GM21526 (cell line): ENCODE measurements around the gene C9orf43.

Source experiments
- ATAC-seq: cut with Tn5 transposase; IDR thresholded peaks from one replicate; pipeline ENCODE4 v1.9.1; 2021; ENCODE audit warnings: moderate library complexity; ENCODE audit not compliant: unreplicated experiment, low FRiP score

C9orf43 gene

DNA sequence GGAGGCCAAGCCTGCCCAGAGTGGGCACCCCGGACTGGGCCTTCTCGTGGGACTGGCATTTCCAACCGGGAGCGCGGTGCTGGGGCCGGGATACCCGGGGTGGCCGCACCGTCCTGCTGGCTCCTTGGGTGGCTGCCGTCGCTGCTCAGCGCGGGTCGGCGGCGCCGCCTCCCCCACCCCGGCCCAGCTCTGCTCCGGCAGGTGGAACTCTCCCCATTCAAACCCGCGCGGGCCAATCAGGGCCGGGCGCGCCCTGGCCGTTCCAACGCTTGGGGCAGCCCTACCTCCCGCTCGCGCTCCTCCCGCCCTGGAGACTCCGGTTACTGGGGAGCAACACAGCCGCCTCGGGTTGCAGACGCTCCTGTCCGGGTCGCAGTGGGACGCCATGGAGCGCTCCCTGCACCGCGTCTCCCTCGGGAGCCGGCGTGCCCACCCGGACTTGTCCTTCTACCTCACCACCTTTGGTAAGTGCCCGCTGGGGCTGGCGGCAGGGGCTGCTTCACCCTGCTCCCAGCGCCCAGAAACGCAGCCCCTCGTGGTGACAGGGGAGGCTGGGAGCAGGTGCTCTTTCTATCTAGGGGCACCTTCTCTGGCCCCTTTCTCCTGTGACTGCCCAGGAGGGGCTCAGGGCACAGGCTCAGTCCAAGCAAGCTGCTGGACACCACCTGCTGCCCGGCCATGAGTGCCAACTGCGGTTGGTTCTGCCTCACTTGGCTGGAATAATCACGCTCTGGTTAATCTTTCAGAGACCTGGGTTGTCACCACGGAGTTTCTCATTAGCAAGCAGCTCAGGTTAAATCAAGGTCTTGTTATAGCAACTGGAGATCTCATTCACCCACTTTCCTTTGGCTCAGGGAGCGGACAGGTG, 53.1 kb downstream of the C9orf43 start, which contains the start of gene RGS3:
Gene RGS3 (plus strand): TSS at position 310 of the 868 bp plus-strand sequence. CDS start 76 bp downstream, at position 386.
- no peak for ATAC-seq

DNA sequence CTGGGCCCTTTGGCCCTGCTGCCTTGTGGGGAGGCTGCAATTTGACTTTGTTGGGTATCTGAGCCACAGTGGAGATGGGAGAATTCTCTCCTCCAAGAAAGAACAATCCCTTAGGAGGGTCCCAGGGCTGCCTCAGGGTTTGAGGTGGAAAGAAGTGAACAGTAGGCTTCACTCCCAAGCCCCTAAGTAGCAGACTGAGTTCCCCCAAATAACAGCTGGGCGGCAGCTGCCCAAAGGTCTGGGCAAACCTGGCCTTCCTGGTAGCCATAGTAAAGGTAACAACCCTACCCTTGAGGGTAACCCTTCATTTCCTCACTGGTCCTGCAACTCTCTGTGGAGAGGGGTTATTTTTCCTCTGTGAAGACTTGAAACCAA, 53.7 kb downstream of the C9orf43 start:
- no peak for ATAC-seq

DNA sequence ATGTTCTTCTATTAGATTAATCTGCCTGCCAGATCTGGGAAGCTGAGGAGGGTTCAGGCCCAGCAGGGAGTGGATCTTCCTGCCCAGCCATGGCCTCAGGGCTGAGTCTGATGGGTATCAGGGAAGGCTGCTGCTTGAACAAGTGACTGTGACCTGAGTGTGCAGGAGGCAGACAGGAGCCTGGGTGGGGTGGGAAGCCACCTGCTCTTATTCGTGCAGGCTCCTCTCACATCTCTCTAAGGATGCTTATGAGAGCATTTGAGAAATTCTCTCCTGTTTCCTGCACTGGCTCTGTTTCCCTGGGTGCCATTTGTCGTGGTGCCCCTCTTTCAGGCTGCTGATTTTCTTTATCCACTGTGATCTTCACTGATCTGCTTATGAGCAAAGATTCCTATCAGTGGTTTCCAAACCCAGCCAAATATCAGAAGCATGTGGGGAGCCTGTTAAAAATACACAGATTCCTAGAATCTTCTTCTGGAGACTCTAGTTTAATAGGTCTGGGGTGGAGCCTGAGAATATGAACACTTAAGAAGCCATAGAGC, 55.1 kb downstream of the C9orf43 start:
- no peak for ATAC-seq

DNA sequence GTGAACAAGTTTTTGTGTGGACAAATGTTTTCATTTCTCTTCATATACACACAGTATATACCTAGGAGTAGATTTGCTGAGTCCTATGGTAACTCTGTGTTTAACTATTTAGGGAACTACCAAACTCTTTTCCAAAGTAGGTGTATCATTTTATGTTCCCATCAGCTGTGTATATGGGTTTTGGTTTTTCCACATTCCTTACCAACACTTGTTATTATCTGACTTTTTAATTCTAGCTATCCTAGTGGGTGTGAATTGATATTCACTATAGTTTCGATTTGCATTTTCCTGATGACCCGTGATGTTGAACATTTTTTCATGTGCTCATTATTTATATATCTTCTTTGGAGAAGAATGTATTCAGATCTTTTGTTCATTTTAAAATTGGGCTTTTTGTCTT, 56.6 kb downstream of the C9orf43 start:
- no peak for ATAC-seq

DNA sequence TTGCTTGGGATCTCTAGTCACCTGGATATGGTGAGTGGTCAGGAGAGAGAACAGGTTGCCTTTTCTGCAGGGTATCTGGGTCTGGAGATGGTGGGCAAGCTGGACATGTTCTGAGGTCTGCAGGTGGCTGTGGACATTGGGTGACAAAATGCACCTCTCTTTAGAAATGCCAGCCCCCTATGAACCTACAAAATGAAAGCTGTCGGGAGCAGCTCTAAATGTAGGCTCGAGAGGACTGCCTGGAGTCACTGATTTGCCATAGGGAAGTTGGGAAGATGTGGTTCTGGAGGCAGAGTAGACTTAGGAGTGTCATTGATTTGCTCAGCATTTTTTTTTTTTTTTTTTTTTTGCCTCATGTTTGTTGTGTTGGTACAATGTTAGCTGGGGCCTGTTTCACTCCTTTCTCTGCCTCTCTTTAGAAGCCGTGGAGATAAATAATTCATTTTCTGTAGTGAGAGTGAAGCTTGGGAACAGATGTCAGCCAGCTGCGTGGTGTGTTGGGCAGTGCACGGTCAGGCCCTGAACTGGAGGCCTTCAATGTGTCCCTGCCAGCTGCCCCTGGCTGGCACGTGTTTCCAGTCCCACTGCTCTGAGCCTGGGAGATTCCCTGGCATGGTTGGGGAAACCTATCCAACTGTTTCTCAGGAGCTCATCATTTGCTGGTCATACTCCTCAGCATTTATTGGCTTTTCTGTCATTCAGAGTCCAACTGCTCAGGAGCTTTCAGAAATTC, 58.3 kb downstream of the C9orf43 start:
- no peak for ATAC-seq

DNA sequence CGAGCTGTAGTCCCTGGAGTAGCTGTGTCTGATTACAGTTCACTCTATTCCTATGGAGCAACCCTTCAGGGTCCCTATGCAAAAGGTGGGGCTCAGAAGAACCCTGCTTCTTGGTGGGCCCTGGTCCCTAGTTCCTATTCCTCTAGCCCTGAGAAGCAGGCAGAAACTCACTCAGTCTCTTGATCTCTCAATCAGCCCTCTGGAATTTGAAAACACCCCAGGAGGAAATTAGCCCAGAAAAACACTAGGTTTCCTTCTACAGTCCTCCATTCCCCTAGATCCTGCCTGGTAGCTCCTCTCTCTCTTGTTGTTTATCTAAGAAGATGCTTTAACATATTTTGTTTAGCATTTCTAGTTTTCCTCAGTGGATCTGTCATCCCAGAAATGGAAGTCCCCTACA, 60.6 kb downstream of the C9orf43 start:
- no peak for ATAC-seq

DNA sequence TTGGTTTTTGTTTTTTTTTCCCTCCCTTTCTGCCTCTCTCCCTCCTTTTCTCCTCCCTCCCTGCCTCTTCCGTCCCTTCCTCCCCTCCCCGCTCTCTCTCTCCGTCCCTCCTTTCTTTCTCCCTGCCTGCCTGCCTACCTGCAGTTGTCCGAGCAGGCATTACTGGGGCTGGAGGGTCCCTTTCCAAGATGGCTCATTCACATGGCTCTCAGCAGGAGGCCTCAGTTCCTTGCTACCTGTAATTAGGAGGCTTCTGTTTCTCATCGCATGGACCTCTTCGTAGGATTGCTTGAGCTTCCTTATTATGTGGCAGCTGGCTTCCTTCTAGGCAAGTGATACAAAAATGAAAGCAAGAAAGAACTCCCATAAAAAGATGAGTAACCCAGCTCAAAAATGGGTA, 61.0 kb downstream of the C9orf43 start:
- ATAC-seq: no peak

DNA sequence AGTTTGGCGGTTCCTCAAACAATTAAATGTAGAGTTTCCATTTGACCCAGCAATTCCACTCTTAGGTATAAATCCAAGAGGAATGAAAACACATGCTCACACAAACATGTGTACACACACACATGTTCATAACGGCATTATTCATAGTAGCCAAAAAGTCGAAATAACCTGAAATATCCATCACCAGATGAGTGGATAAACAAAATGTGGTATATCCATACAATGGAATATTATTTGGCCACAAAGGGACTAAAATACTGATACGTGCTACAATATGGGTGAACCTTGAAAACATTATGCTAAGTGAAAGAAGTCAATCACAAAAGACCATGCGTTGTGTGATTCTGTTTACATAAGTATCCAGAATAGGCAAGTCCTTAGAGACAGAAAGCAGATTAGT, 61.7 kb downstream of the C9orf43 start:
- no peak for ATAC-seq

DNA sequence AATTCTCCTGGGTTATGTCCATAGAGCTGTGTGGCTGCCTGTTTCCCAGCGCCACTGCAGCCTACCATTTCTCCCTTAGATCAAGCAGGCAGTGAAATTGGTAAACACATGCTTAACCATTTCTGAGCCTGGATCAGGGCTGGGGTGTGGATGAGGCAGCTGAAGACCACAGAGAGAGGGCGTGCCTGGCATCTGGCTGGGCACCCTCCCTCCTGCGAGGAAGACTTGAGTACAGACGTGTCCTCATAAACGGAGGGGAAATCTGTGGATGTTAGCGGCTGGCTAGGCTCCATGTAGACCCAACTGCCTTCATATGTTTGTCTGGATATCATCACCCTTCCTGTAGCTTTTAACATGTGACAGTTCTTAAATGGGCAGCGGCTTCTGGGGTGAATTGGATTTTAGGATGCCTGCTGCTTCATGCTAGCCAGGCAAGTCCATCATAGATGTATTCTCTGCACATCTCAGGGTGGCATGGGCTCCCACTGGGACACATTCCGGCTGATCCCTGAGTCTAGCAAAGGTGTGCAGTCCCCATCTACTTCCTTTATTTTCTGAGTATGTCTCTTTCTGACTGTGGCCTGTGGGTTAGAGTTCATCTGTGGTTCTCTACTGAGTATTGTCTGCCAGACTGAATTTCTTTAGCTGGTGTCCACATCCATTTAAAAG, 63.9 kb downstream of the C9orf43 start:
- no peak for ATAC-seq

DNA sequence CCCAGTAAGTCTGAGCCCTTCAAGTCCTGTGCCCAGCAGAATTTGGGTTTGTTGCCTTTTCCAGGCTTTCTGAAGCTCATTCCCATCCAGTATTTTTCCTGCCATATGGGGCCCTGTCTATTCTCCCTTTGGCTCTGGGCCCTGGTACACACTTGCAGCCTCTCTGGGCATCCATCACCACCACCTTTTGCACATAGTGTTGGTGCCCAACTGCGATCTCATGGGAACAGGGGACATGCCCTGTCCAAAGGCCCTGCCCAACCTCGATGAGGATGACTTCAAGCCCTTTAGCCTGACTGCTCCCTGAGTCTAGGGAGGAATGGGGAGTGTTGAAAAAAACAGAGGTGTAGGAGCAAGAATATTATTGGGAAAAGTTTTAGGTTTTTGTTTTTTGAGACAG, 64.5 kb downstream of the C9orf43 start:
- ATAC-seq: no peak

DNA sequence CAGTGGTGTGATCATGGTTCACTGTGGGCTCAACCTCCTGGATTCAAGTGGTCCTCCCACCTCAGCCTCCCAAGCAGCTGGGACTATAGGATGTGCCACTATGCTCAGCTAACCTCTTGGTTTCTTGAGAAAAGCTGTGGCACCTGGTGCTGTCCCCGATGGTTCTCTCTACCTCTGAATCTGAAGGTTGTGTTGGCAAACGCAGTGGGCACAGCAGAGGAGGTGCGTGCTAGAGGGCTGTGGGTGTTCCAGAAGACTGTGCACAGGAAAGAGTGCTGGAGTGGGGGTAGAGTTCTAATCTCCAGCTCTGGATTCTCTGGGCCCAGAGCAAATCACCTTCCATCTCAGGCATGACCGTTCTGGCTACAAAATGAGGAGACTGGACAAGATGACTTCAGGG, 65.4 kb downstream of the C9orf43 start:
- no peak for ATAC-seq

DNA sequence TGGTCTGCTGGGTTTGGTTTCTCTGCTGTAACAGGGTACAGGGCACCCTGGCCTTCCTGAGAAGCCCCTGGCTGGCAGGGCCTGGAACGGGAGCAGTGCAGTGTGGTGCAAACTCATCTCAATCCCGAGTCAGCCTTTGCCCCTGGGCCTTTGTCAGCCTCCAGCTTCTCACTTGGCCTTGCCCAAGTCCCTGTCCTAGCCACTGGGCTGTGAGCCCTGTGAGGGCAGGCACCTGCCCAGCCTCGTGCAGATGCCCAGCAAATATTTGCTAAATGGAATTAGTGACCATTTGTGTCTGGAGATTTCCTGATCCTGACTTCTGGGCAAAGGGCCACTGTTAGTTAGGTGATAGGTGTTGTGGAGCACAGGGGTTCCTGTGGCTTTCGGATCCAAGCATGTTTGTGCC, 66.0 kb downstream of the C9orf43 start:
- no peak for ATAC-seq

DNA sequence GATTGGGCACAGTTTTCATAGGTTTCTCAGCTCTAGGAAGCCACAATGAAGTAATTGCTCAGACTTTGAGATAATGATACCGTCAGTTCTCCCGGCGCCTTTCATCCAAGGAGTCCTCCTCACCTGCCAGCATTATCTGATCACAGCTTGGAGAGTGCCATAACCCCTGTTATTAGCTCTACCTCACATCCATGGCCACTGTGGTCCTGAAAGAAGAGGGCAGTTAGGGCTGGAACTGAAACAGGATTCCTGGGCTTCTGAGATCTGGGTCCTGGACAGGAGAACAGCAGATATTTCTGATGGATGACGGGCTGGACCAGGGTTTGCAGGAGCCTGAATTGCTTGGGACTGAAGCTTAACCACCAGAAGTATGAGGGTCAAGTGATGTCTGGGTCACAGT, 66.5 kb downstream of the C9orf43 start:
- no peak for ATAC-seq

DNA sequence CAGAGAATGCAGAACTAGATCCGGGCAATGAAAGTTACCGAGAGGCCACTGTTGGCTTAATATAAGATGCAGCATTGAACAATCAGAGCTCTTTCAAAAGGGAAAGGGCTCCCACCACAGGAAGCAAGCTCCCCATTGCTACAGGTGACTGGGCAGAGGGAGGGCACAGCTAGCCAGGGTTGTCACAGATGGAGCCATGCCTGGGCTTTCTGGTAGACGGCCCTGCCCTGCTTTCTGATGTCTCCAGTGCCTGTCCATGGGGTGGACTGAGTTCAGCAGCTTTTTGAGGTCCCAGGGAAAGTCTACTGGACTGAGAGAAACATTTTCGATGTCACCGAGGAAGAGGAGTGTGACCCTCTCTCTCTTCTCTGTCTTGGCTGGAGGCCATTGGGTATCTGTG, 67.1 kb downstream of the C9orf43 start:
- ATAC-seq: no peak

DNA sequence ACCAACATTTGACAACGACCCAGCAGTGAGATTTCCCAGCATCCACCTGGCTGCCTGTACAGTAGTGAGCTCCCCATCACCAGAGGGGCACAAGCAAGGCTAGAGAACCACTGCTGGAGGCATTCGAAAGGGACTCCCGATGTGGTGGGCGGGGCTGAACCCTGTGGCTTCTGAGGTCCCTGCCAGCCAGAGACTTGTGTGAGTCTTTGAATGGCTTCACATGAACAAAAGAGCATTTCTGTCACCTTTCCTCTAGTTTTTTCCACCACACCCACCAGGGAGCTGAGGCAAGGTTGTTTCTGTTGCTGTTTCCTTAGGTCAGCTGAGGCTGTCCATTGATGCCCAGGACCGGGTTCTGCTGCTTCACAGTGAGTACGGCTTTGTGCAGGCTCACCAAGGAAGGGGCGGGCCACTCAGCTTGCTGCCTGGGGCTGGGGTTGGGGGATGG, 68.7 kb downstream of the C9orf43 start:
- no peak for ATAC-seq
